ENCODE data around the gene TTLL11.

Gene TTLL11

DNA sequence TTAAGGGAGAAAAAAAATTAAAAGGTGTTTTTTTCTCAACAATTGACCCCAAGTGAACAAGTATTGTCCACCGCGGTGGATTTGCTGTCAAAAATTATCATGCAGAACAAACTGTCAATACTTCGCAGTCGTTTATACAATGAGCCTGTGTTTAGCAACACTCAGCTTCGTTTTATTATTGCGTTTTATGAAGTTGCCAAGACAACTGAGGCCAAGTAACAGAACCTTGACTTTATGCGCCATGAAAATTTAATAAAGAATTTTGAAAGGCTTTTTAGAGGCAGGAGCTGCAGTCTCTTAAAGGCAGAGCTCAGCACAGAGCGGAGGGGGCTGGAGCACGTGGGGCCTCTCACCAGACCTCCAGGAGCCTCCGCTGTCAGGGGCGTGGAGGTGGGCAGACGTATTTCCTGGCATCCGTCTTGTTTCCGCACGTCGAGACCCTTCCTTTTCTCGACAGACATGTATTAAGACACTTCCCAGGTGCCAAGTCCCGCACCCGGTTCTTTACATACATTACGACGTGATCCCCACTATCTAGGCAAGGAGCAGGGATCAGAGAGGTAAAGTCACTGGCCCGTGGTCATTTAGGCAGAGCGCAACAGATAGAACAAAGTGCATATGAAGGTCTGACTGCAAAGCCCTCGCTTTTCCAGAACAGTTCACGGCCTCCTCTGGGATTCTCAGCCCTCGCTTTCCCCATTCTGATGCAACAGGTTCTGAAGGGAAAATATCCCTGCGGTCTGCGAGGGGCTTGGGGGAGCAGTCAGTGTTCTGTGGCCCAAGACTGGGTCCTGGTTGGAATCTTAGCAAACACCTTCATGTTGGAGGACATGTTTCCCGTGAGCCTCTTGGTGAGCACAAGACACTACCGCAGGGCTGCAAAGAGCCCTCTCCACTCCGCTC lies 277.3 kb downstream of the TTLL11 start:
- TF ChIP-seq, protein P1, sequence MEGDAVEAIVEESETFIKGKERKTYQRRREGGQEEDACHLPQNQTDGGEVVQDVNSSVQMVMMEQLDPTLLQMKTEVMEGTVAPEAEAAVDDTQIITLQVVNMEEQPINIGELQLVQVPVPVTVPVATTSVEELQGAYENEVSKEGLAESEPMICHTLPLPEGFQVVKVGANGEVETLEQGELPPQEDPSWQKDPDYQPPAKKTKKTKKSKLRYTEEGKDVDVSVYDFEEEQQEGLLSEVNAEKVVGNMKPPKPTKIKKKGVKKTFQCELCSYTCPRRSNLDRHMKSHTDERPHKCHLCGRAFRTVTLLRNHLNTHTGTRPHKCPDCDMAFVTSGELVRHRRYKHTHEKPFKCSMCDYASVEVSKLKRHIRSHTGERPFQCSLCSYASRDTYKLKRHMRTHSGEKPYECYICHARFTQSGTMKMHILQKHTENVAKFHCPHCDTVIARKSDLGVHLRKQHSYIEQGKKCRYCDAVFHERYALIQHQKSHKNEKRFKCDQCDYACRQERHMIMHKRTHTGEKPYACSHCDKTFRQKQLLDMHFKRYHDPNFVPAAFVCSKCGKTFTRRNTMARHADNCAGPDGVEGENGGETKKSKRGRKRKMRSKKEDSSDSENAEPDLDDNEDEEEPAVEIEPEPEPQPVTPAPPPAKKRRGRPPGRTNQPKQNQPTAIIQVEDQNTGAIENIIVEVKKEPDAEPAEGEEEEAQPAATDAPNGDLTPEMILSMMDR (IDR thresholded peaks at IDR 0.05; ENCODE audit: extremely low read depth, missing control alignments), result no peak
- DNase-seq (ENCODE audit: low spot score), result no peak

DNA sequence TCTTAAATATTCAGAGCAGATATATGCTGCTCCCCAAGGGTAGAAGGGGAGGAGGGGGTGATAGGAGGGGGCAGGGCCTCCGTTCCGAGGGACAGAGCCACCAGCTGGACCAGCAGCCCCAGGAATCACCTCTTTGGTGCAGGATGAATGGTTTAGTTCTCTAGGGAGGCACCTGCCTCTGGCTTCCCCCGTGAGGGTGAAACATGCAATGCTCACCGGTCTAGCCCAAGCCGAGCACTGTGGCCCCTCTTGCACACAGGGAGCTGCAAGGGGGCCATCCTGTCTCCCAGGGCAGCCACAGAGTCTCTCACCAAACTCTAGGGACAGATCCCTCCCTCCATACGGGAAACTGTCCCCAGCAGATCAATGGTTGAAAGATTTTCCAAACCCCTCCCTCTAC lies 278.0 kb downstream of the TTLL11 start:
- TF ChIP-seq, protein P1 (IDR thresholded peaks at IDR 0.05; ENCODE audit: extremely low read depth, missing control alignments), result no peak
- DNase-seq (ENCODE audit: low spot score), result no peak

DNA sequence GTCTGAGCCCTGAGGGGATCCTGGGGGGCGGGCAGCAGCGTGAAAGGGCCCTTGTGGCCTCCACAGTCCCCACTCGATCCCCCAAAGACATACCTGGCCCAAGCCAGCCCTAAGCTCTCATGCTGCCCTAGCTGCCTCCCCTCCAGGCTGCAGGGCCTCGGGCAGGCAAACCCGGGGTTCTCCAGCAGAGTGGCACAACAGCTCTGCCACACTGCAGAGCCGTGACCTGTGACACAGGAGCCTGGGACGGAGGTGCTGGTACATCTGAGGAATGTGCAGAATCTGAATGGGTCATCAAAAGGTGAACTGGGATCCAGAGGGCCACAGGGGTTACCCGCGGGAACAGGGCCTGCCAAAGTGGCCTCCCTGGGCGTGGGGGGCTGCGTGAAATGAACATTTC lies 278.5 kb downstream of the TTLL11 start:
- TF ChIP-seq, protein P1 (IDR thresholded peaks at IDR 0.05; ENCODE audit: extremely low read depth, missing control alignments), result no peak
- no peak for DNase-seq (ENCODE audit: low spot score)

DNA sequence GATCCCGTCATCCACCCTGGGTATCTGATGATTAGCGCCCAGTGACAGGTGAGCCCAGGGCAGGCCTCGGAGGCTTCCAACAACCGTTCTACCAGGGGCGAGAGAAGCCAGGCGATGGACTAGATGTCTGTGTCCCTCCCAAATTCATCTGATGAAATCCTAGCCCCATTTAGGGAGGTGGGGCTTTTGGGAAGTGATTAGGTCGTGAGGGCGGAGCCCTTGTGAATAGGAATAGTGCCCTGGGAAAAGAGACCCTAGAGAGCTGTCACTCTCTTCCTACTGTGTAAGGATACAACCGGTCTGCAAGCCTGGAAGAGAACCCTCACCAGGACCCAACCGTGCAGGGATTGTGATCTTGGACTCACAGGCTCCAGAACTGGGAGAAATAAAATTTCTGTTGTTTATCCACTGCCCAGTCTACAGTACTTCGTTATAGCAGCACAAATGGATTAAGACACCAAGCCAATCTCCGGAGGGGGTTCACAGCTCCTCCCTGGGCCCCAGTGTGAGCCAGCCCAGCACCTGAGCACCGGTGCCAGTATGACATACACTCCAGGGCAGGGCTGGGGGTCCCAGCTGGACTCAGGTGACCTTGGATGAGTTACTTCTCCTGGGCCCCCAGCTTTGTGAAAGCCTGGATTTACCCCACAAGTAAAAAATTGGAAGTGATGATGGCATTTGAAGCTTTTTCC lies 279.4 kb downstream of the TTLL11 start:
- no peak for DNase-seq (ENCODE audit: low spot score)
- TF ChIP-seq, protein P1 (IDR thresholded peaks at IDR 0.05; ENCODE audit: extremely low read depth, missing control alignments), result no peak

DNA sequence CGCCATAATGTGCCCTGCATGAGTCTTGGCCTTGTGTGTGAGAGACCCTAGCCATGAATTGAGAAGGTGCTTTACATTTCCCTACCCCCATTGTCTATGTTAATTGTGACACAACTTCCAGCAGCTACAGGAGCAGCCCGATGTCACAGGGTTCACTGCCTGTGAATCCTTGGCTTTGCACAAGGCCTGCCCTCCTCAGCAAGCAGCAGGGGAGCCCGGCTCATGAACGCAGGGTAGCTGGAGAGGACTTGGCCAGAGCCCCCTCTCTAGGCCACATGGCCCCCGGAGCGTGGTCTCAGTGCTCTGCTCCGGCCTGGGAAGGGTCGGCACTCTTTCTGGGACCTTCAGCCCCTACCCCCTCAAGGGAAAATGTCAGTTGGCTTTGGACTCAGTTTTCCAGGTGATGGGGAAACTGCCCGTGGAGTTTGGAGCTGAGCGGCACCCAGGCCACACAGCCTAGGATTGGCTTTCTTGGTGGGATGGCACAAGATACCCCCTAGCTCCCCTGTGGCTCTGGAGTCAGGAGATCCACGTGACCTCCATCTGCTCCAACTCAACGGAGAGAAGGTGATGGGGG lies 280.9 kb downstream of the TTLL11 start:
- no peak for DNase-seq (ENCODE audit: low spot score)

DNA sequence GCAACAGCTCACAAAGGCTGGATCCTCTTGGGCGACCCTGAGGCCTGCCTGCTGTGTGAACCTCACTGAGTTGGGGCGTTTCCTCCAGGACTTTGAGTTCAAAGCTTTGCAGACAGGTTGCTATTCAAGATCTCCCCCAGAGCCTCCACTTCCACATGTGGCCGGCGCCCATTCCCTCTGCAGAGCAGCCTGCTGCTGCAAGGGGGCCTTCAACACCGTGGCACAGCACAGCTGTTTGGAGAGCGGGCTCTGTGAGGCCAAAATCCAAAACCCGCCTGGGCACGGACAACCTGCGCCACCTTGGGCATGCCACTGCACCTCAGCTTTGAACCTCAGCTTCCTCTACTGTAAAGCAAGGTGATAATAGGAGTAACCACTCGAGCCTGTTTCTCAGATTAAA lies 281.4 kb downstream of the TTLL11 start:
- DNase-seq (ENCODE audit: low spot score), result no peak
- TF ChIP-seq, protein P1 (IDR thresholded peaks at IDR 0.05; ENCODE audit: extremely low read depth, missing control alignments), result no peak

More for the DNA sequence above, 280.9 kb downstream of the TTLL11 start:
- TF ChIP-seq, protein P1 (IDR thresholded peaks at IDR 0.05; ENCODE audit: extremely low read depth, missing control alignments), result no peak

DNA sequence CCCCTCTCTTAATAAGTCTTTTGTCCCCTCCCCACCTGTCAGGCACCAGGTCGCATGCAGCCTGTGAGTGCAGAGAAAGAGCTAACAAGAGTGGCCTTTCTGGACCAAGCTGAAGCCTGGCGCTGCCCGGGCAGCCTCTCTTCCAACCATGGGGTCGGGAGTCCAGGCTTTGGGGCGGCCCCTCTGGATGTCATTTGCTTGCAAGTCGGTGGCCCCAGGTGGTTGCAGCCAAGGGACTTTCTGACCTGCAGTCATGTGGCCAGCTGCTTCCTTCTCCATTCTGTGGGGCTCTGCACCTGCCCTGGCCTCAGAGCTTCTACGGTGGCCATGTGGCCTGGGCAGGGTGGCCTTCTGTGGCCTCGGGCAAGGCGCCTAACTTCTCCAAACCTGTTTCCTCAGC lies 282.0 kb downstream of the TTLL11 start:
- no peak for DNase-seq (ENCODE audit: low spot score)
- TF ChIP-seq, protein P1 (IDR thresholded peaks at IDR 0.05; ENCODE audit: extremely low read depth, missing control alignments), result no peak
